Natural killer cell (primary cell): ENCODE results near the gene SET. TPM values are rescaled to one million over a fixed set of nuclear protein-coding genes. Genes with fewer than 3 reads are reported as not detected.

Experiments used
- ATAC-seq, 3 donors: fragments of 150-1000 bp in 2 of 3; fragments of 200-7000 bp in 1 of 3; cut with Tn5 transposase; 1 replicate in 1 of 3; 2 replicates in 2 of 3; pipeline ENCODE4 v1.10.0; 2021; ENCODE audit warnings: mild to moderate bottlenecking in 2 of 3, moderate library complexity in 2 of 3
- DNase-seq, 2 donors: peaks; one replicate each; pipeline versions ENCODE4 v3.0.0 to v3.0.0-alpha.2; 2013 to 2021; ENCODE audit warnings: mixed read lengths in 1 of 2
- H3K27ac ChIP-seq: one replicate; pipeline ENCODE4 v1.5.1; 2013; ENCODE audit warnings: mild to moderate bottlenecking, low read length
- H3K27me3 ChIP-seq: one replicate; pipeline ENCODE4 v1.6.1; 2013; ENCODE audit warnings: low read length; ENCODE audit not compliant: control insufficient read depth, insufficient read depth
- H3K36me3 ChIP-seq: one replicate; pipeline ENCODE4 v1.6.1; 2013; ENCODE audit warnings: low read length; ENCODE audit not compliant: control insufficient read depth, insufficient read depth
- H3K4me1 ChIP-seq: one replicate; pipeline ENCODE4 v1.6.1; 2013; ENCODE audit warnings: low read length; ENCODE audit not compliant: control insufficient read depth, insufficient read depth
- H3K4me3 ChIP-seq: one replicate; pipeline ENCODE4 v1.5.1; 2013; ENCODE audit warnings: low read length
- H3K9me3 ChIP-seq: one replicate; pipeline ENCODE4 v1.6.1; 2013; ENCODE audit warnings: low read length; ENCODE audit not compliant: control insufficient read depth, insufficient read depth
- H3K27ac Mint-ChIP-seq, 2 donors: one replicate each; pipeline ENCODE4 v1.8.0; 2022; ENCODE audit warnings: mild to moderate bottlenecking in 2 of 2, mixed read lengths in 2 of 2, moderate library complexity in 1 of 2
- H3K27me3 Mint-ChIP-seq, 2 donors: one replicate each; pipeline ENCODE4 v1.8.0; 2022; ENCODE audit warnings: low read depth in 2 of 2, mixed read lengths in 2 of 2
- H3K36me3 Mint-ChIP-seq: one replicate; pipeline ENCODE4 v1.8.0; 2022; ENCODE audit warnings: mixed read lengths
- H3K4me1 Mint-ChIP-seq, 2 donors: one replicate each; pipeline ENCODE4 v1.8.0; 2022; ENCODE audit warnings: mixed read lengths in 2 of 2
- H3K4me3 Mint-ChIP-seq: one replicate; pipeline ENCODE4 v1.8.0; 2022; ENCODE audit warnings: mild to moderate bottlenecking, moderate library complexity, mixed read lengths
- H3K9me3 Mint-ChIP-seq, 2 donors: one replicate each; pipeline ENCODE4 v1.8.0; 2022; ENCODE audit warnings: mixed read lengths in 2 of 2
- CTCF ChIP-seq: fragments of 200-600 bp; IDR thresholded peaks from one replicate; pipeline ENCODE4 v1.8.0; 2022; ENCODE audit warnings: antibody characterized with exemption
- WGBS: methylation state at CpG from one replicate; pipeline ENCODE4 v1.1.7; 2013; ENCODE audit warnings: missing lambda C conversion rate; ENCODE audit not compliant: insufficient coverage; 5-methylcytosine and 5-hydroxymethylcytosine counted together
- intact Hi-C: fragments of 100-400 bp; cut with micrococcal nuclease; formaldehyde crosslinking; loops from one replicate; pipeline ENCODE4 v1.14.2; 2022
- total RNA-seq, 4 donors: library from RNA; stranded (reverse); fragments of 120-200 nt in 1 of 4; gene quantifications; one replicate each; pipeline versions ENCODE4 v1.2.3 to v1.2.4, GENCODE V29; 2013 to 2022

SET gene
- total RNA-seq, 3 donors from 2014 or later (not counting 1 experiment from before 2014, with no cell fraction given), result 331 to 341 (median 334) TPM

DNA sequence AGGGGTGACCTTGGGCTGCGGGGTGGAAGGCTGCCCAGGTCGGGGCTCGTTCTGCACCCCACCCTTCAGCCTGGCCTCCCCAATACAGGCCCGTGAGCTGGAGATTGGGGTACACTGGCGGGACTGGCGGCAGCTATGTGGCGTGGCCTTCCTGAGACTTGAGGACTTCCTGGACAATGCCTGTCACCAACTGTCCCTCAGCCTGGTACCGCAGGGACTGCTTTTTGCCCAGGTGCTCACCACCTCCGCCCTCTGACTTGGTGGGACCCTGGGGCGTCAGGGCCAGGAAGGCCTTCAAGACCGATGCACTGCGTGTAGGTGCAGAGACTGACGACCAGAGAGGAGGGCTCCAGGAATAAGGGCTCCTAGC, 24.4 kb downstream of the SET start:
- Histone ChIP-seq H3K4me3 (no peak overlapping the region), H3K36me3 (no peaks in the 10 kb centered on the region), H3K27me3 (no peaks in the 10 kb centered on the region), H3K4me1 (no peaks in the 10 kb centered on the region), H3K9me3 (no peaks in the 10 kb centered on the region), H3K27ac (no peak overlapping the region)
- TF ChIP-seq CTCF, result no peak
- H3K27me3 Mint-ChIP-seq, result no peaks in the 10 kb centered on the region
- no peaks in the 10 kb centered on the region for H3K4me1 Mint-ChIP-seq
- no peaks in the 10 kb centered on the region for H3K36me3 Mint-ChIP-seq
- ATAC-seq (no peak), DNase-seq (no peak)
- no peak overlapping the region for H3K27ac Mint-ChIP-seq
- H3K9me3 Mint-ChIP-seq, result no peaks in the 10 kb centered on the region
- WGBS, result 95% methylated on average over 13 of the region's 13 CpGs
- H3K4me3 Mint-ChIP-seq, result no peak overlapping the region
- intact Hi-C loops, result no loop called here

- no peaks in the 10 kb centered on the region for H3K9me3 ChIP-seq
- no peaks in the 10 kb centered on the region for H3K4me1 ChIP-seq
- H3K4me3 Mint-ChIP-seq, result no peak overlapping the region
- no peaks in the 10 kb centered on the region for H3K27me3 Mint-ChIP-seq
- no peak for ATAC-seq
- no peak overlapping the region for H3K27ac Mint-ChIP-seq
- intact Hi-C loops, result no loop called here
- 96% methylated on average over 19 of the region's 19 CpGs for WGBS
- TF ChIP-seq CTCF, result no peak
- H3K36me3 Mint-ChIP-seq, result no peaks in the 10 kb centered on the region
- H3K4me3 ChIP-seq, result no peak overlapping the region
- H3K4me1 Mint-ChIP-seq, result no peaks in the 10 kb centered on the region
- H3K27me3 ChIP-seq, result no peaks in the 10 kb centered on the region
- no peak overlapping the region for H3K27ac ChIP-seq
- DNase-seq, result no peak
- no peaks in the 10 kb centered on the region for H3K9me3 Mint-ChIP-seq
- H3K36me3 ChIP-seq, result no peaks in the 10 kb centered on the region
Measured at GRCh38 chr9:128713941-128714573, 25.0 kb downstream of the SET start.

GRCh38 chr9:128714586-128715435, 25.8 kb downstream of the SET start:
- 92% methylated on average over 21 of the region's 24 CpGs for WGBS
- H3K27ac ChIP-seq, result no peak overlapping the region
- Mint-ChIP-seq H3K4me1 (no peaks in the 10 kb centered on the region), H3K27me3 (no peaks in the 10 kb centered on the region), H3K9me3 (no peaks in the 10 kb centered on the region), H3K27ac (no peak overlapping the region), H3K4me3 (no peak overlapping the region), H3K36me3 (no peaks in the 10 kb centered on the region)
- no peak for TF ChIP-seq CTCF
- no peak overlapping the region for H3K4me3 ChIP-seq
- intact Hi-C loops, result no loop called here
- H3K27me3 ChIP-seq, result no peaks in the 10 kb centered on the region
- ATAC-seq (no peak), DNase-seq (no peak)
- no peaks in the 10 kb centered on the region for H3K36me3 ChIP-seq
- H3K4me1 ChIP-seq, result no peaks in the 10 kb centered on the region
- H3K9me3 ChIP-seq, result no peaks in the 10 kb centered on the region
